ENCODE measurements around the gene C4orf50.

GRCh38 chr4:5921101-5921980, 96.9 kb downstream of the C4orf50 start:
- no peak for TF ChIP-seq CTCF (IDR thresholded peaks at IDR 0.05; ENCODE audit: insufficient read depth, low read length, poor library complexity, severe bottlenecking)
- TF ChIP-seq EZH2phosphoT487 (conservative IDR thresholded peaks at IDR 0.05; ENCODE audit: low read length) = no peak

Measured in SU-DHL-6 (cell line).